WTC11 (cell line): ENCODE data around the gene PREX1.

ENCODE experiments used
- CREB1 ChIP-seq: sonication (generic); formaldehyde crosslinking; IDR thresholded peaks from 2 replicates; pipeline ENCODE4 v1.8.0; 2023; ENCODE audit warnings: mild to moderate bottlenecking, missing genetic modification reagents
- E2F4 ChIP-seq: sonication (generic); formaldehyde crosslinking; IDR thresholded peaks from 2 replicates; pipeline ENCODE4 v1.8.1; 2022; ENCODE audit warnings: low read depth, mild to moderate bottlenecking, moderate library complexity, missing genetic modification reagents, borderline replicate concordance
- ESRRA ChIP-seq: sonication (generic); formaldehyde crosslinking; IDR thresholded peaks from 2 replicates; pipeline ENCODE4 v1.8.1; 2022; ENCODE audit warnings: mild to moderate bottlenecking, missing genetic modification reagents, borderline replicate concordance
- FOXJ3 ChIP-seq: sonication (generic); formaldehyde crosslinking; IDR thresholded peaks from 2 replicates; pipeline ENCODE4 v1.9.0; 2021; ENCODE audit warnings: missing genetic modification reagents, mild to moderate bottlenecking, borderline replicate concordance
- GRHL2 ChIP-seq: fragments of 250-450 bp; sonication (Bioruptor Pico); IDR thresholded peaks from 2 replicates; pipeline ENCODE4 v1.8.0; 2022; ENCODE audit warnings: mild to moderate bottlenecking, moderate library complexity; ENCODE audit not compliant: insufficient replicate concordance, severe bottlenecking
- SMAD4 ChIP-seq: sonication (generic); formaldehyde crosslinking; IDR thresholded peaks from 2 replicates; pipeline ENCODE4 v1.8.0; 2022; ENCODE audit warnings: mild to moderate bottlenecking, missing genetic modification reagents
- USF1 ChIP-seq: sonication (generic); formaldehyde crosslinking; IDR thresholded peaks from 2 replicates; pipeline ENCODE4 v1.8.0; 2022; ENCODE audit warnings: mild to moderate bottlenecking, missing genetic modification reagents
- USF2 ChIP-seq: sonication (generic); formaldehyde crosslinking; IDR thresholded peaks from 2 replicates; pipeline ENCODE4 v1.8.1; 2023; ENCODE audit warnings: mild to moderate bottlenecking, missing genetic modification reagents, moderate library complexity
- ZNF121 ChIP-seq: sonication (generic); formaldehyde crosslinking; IDR thresholded peaks from 2 replicates; pipeline ENCODE4 v1.8.0; 2023; ENCODE audit warnings: missing genetic modification reagents
- ZNF232 ChIP-seq: sonication (generic); formaldehyde crosslinking; IDR thresholded peaks from 2 replicates; pipeline ENCODE4 v1.8.0; 2022; ENCODE audit warnings: mild to moderate bottlenecking, missing genetic modification reagents
- TF ChIP-seq, protein P1 (sequence below): fragments of 200-600 bp; IDR thresholded peaks from 2 replicates; pipeline ENCODE4 v1.8.0; 2022; ENCODE audit warnings: antibody characterized with exemption

GRCh38 chr20:48618052-48618451, 209.7 kb downstream of the PREX1 start:
- TF ChIP-seq, protein P1, sequence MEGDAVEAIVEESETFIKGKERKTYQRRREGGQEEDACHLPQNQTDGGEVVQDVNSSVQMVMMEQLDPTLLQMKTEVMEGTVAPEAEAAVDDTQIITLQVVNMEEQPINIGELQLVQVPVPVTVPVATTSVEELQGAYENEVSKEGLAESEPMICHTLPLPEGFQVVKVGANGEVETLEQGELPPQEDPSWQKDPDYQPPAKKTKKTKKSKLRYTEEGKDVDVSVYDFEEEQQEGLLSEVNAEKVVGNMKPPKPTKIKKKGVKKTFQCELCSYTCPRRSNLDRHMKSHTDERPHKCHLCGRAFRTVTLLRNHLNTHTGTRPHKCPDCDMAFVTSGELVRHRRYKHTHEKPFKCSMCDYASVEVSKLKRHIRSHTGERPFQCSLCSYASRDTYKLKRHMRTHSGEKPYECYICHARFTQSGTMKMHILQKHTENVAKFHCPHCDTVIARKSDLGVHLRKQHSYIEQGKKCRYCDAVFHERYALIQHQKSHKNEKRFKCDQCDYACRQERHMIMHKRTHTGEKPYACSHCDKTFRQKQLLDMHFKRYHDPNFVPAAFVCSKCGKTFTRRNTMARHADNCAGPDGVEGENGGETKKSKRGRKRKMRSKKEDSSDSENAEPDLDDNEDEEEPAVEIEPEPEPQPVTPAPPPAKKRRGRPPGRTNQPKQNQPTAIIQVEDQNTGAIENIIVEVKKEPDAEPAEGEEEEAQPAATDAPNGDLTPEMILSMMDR = no peak
- TF ChIP-seq ZNF121 (CRISPR knock-in tag) = no peak
- no peak for TF ChIP-seq USF2
- TF ChIP-seq GRHL2 = no peak
- no peak for TF ChIP-seq ESRRA (CRISPR knock-in tag)
- TF ChIP-seq USF1 (CRISPR knock-in tag) = no peak
- TF ChIP-seq ZNF232 = no peak
- no peak for TF ChIP-seq CREB1
- no peak for TF ChIP-seq FOXJ3
- TF ChIP-seq E2F4 (CRISPR knock-in tag) = no peak
- TF ChIP-seq SMAD4 (CRISPR knock-in tag) = no peak
